ENCODE results near the gene GNG4. TPM values are rescaled to one million over a fixed set of nuclear protein-coding genes. Genes with fewer than 3 reads are reported as not detected.

The GNG4 gene
- total RNA-seq, 1 donor: 7.3 TPM

GRCh38 chr1:235586992-235587391, 62.6 kb downstream of the GNG4 start:
- no peak overlapping the region for H3K4me3 ChIP-seq (ENCODE audit: low read depth, low read length)
- TF ChIP-seq, protein P1, sequence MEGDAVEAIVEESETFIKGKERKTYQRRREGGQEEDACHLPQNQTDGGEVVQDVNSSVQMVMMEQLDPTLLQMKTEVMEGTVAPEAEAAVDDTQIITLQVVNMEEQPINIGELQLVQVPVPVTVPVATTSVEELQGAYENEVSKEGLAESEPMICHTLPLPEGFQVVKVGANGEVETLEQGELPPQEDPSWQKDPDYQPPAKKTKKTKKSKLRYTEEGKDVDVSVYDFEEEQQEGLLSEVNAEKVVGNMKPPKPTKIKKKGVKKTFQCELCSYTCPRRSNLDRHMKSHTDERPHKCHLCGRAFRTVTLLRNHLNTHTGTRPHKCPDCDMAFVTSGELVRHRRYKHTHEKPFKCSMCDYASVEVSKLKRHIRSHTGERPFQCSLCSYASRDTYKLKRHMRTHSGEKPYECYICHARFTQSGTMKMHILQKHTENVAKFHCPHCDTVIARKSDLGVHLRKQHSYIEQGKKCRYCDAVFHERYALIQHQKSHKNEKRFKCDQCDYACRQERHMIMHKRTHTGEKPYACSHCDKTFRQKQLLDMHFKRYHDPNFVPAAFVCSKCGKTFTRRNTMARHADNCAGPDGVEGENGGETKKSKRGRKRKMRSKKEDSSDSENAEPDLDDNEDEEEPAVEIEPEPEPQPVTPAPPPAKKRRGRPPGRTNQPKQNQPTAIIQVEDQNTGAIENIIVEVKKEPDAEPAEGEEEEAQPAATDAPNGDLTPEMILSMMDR (IDR thresholded peaks at IDR 0.05; ENCODE audit: insufficient read depth, low read depth, low read length): no peak
- DNase-seq (ENCODE audit: low read depth): no peak

DNA sequence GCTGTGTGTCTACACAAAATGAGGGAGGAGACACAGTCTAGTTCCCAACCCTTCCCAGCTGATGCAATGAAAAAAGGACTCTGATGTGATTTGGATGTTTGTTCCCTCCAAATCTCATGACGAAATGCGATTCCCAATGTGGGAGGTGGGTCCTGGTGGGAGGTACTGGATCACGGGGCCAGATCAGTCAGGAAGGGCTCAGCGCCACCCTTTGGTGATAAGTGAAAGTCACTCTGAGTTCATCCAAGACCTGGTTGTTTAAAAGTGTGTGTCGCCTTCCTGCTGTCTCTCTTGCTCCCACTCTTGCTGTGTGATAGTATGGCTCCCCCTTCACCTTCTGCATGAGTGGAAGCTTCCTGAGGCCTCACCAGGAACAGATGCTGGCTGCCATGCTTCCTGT, 63.2 kb downstream of the GNG4 start:
- no peak for DNase-seq (ENCODE audit: low read depth)
- TF ChIP-seq, protein P1 (IDR thresholded peaks at IDR 0.05; ENCODE audit: insufficient read depth, low read depth, low read length): peak; percentile 6

GRCh38 chr1:235584973-235585372, 64.6 kb downstream of the GNG4 start:
- TF ChIP-seq, protein P1 (IDR thresholded peaks at IDR 0.05; ENCODE audit: insufficient read depth, low read depth, low read length): no peak
- DNase-seq (ENCODE audit: low read depth): no peak

More for the DNA sequence above, 63.2 kb downstream of the GNG4 start:
- H3K4me3 ChIP-seq (ENCODE audit: low read depth, low read length): no peak overlapping the region

DNA sequence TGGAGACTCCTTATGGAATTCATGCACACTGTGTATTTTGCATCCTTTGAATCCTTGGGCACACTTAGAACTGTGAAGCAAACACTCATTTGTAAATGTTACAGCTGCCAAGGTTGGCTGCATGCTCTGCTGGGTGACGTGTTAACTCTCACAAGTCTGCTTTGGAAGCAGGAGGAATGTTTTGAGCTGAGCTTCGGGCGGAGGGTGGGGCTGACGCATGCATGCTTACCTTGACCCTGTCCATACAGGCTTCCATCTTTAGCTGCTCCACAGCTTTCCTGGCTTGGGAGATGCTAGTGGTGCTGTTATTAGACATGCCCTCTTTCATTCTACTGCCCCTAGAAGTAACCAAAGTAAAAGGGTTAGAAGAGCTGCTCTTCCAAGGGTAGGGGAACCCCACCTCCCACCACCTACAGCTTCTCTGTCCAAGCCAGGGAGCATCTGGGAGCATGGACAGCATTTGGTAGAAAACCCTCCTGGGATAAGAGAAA, 66.0 kb downstream of the GNG4 start:
- TF ChIP-seq, protein P1 (IDR thresholded peaks at IDR 0.05; ENCODE audit: insufficient read depth, low read depth, low read length): peak; percentile 19
- H3K4me3 ChIP-seq (ENCODE audit: low read depth, low read length): no peak overlapping the region
- no peak for DNase-seq (ENCODE audit: low read depth)

More at GRCh38 chr1:235584973-235585372, 64.6 kb downstream of the GNG4 start:
- no peak overlapping the region for H3K4me3 ChIP-seq (ENCODE audit: low read depth, low read length)

- no peak for DNase-seq (ENCODE audit: low read depth)
- TF ChIP-seq, protein P1 (IDR thresholded peaks at IDR 0.05; ENCODE audit: insufficient read depth, low read depth, low read length): no peak
- no peak overlapping the region for H3K4me3 ChIP-seq (ENCODE audit: low read depth, low read length)
Measured at GRCh38 chr1:235582130-235582529, 67.5 kb downstream of the GNG4 start.

- DNase-seq (ENCODE audit: low read depth): no peak
- no peak overlapping the region for H3K4me3 ChIP-seq (ENCODE audit: low read depth, low read length)
- TF ChIP-seq, protein P1 (IDR thresholded peaks at IDR 0.05; ENCODE audit: insufficient read depth, low read depth, low read length): no peak
Measured at GRCh38 chr1:235579891-235580290, 69.7 kb downstream of the GNG4 start.

GRCh38 chr1:235575597-235575996, 74.0 kb downstream of the GNG4 start:
- TF ChIP-seq, protein P1 (IDR thresholded peaks at IDR 0.05; ENCODE audit: insufficient read depth, low read depth, low read length): no peak
- DNase-seq (ENCODE audit: low read depth): no peak
- H3K4me3 ChIP-seq (ENCODE audit: low read depth, low read length): no peak overlapping the region
